GM18873 (cell line): ENCODE results near the gene CCDC69.
A peak's percentile ranks its signal among the peaks of the same experiment; 100 is the strongest.
"Not testable (repeated sequence)": the region's sequence is repeated elsewhere in the genome, so short reads cannot be mapped to it uniquely, and the experiment has no call there.

Source experiments
- ATAC-seq: cut with Tn5 transposase; IDR thresholded peaks from one replicate; pipeline ENCODE4 v1.9.1; 2021; ENCODE audit warnings: mild to moderate bottlenecking, moderate library complexity, moderate number of reproducible peaks; ENCODE audit not compliant: unreplicated experiment, low FRiP score

Gene CCDC69

DNA sequence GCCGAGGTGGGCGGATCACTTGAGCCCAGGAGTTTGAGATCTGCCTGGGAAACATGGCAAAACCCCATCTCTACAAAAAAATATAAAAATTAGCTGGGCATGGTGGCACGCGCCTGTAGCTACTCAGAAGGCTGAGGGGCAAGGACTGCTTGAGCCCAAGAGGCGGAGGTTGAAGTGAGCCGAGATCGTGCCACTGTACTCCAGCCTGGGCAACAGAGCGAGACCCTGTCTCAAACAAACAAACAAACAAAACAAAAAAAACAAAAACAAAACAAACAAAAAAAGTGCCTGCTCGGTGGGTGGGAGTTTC lies 26.6 kb downstream of the CCDC69 start:
- not testable (repeated sequence) for ATAC-seq

DNA sequence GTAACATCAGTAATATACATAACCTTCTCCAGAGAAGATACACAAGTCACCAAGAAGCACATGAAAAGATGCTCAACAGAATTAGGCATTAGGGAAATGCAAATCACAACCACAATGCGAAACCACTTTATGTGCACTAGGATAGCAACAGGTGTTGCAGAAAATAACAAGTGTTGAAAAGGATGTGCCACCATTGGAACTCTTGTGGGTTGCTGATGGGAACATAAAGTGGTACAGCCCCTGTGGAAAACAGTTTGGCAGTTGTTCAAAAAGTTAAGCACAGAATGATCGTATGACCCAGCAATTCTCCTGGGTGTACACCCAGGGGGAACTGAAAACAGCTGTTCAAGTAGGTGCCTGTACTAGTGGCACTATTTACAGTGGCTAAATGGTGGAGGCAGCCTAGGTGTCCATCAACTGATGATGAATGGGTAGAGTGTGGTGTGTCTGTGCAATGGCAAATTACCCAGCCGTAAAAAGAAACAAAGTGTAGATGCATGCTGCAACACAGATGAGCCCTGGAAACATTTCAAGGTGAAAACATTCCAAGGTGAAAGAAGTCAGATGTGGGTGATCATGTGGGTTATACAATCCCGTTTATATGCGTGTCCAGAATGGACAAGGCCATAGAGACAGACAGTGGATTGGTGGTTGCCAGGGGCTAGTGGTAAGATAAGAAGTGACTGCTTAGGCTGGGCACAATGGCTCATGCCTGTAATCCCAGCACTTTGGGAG lies 27.2 kb downstream of the CCDC69 start:
- ATAC-seq = peak; percentile 78

DNA sequence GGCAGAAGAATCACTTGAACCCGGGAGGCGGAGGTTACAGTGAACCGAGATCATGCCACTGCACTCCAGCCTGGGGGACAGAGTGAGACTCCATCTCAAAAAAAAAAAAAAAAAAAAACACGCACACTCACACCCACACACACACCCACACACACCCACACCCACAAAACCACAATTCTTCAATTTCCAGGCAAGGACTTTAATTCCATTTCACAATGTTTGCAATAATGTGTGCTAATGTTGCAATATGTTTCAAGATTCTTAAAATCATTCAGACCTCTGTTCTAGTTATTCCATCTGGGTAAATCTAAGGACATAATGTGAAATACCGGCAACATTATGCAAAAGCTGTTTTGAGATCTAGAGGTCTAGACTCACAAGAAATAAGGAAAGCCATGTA lies 28.3 kb downstream of the CCDC69 start:
- ATAC-seq = no peak

DNA sequence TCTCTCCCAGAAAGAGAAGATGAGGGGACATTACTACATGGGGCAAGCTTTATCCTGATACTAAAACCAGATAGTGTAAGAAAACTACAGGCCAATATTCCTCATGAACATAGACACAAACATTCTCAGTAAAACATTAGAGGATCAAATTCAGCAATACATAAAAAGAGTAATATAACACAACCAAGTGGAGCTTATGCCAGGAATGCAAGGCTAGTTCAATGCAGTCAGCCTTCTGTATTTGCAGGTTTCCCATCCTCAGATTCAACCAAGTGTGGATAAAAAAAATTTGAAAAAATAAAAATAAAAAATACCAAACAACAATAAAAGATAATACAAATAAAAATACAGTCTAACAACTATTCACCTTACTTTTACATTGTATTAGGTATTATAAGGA lies 31.3 kb downstream of the CCDC69 start:
- no peak for ATAC-seq

DNA sequence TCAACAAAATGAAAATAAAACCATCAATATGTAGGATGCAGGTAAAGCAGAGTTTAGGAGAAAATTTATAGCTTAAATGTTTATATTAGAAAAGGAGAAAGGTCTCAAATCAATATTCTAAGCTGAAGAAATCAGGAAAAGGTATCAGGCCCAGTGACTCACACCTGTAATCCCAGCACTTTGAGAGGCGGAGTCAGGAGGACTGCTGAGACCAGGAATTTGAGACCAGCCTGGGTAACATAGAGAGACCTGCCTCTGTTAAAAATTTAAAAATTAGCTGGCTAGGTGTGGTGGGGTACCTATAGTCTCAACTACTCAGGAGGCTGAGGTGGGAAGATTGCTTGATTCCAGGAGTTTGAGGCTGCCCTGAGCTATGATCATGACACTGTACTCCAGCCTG lies 32.2 kb downstream of the CCDC69 start:
- no peak for ATAC-seq

DNA sequence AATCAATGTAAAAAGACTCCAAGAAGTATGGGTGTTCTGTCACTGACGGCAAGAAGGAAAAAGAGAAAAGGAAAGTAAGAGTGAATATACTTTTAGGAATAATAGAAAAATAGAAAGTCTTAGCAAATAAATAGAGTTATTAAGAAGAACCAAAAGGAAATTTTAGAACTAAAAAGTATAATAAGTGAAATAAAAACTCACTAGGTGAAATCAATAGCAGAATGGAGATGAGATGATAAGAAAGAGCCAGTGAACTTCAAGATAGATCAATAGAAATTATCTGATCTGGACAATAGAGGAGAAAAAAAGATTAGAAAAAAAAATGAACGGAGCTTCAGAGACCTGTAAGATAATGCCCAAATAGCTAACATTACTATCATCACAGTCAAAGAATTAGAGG lies 34.7 kb downstream of the CCDC69 start:
- ATAC-seq = no peak

DNA sequence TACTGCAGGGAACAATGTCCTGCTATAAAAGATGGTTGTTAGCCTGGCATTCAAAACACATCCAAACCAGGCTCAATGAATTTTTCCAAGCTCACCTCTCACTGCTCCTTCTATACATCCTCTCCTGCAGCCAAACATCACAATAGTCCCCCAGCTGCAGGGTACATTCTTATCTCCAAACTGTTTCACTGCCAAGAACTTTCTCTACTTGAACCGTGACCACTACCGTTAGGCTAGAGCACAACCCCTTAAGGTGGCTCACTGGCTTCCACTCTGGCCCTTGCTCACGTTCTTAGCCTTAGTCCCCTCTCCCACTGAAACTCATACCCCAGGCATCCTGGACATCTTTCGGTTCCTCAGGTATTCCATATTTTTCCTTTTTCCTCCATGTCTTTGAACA lies 37.4 kb downstream of the CCDC69 start:
- ATAC-seq = no peak

DNA sequence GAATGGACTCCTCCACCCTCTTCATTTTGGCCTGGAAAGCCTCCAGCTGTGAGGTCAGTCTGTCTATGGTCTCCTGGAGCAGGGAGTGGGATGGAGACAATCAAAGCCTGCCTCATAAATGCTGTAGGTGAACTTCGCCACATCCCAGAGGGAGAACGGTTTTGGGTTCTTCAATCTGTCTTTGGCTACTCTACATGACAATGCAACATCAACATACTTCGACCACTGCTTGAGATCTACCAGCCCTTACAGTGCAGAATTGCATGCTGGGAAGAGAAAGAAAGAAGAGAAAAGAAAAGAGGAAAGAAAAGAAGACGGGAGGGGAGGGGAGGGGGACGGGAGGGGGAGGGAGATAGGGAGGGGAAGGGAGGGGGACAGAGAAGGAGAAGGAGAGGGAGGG lies 37.8 kb downstream of the CCDC69 start:
- ATAC-seq = no peak

DNA sequence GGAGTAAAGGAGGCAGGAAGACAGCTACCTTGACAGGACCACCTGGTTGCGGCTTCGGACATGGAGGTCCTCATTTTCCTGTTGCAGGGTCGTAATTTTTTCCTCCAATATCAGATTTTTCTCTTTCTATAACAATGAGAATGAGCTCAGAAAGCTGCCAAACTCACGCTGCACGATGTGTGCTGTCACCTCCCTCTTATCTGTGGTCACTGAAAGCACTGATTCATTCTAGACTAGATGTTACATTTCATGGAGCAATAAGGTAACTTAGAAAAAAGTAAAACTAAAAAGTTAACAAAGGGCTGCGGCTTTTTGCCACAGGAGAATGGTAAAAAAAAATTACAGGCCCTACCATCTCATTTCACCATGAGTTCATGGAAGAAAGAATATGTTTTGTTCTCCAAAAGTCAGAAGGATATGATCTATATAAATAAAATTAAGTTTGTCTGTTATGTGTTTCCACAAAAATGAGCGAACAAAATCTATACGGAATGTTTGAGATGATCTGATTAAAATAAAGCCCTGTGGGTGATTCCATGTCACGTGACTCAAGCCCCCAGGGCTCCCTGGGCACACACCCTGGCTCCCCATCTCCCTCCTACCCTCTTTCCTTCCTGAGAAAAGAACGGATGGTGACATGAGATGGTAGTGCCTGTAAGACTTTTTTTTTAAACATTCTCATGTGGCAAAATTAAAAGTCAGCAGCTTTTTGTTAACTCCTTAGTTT lies 39.4 kb downstream of the CCDC69 start:
- no peak for ATAC-seq

DNA sequence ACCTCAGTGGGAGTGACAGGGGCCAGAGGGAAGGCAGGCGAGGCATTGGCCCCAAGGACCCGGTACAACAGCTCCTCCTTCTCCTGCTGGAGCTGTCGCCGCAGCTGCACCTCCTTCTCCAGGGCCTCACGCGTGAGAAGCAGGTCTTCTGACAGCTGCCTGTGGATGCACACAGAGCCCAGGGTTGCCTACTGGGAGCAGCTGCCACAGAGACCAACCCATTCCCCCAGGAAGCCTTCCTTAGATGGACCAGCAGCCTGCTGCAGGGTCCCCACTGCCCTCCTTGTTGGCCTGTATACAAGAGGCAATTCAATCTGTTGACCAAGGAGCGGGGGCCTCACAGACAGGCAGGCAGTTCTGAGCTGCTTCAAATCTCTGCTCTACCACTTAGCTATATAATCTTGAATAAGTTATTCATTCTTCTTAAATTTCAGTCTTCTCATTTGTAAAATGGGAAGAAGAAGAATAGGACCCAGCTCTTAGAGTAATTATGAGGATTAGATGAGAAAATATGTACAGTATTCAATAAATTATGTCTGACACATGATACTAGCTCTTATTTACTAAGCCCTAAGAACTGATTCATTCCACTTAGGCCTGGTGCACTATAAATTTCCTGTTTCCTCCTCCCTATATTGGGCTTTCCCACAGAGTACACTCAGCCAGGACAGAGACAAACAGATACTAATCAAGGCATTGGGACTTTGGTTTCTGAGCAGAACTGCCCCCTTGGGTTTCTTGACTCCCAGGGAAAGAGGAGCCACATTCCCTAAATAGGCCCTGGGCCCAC lies 40.2 kb downstream of the CCDC69 start:
- ATAC-seq = no peak

DNA sequence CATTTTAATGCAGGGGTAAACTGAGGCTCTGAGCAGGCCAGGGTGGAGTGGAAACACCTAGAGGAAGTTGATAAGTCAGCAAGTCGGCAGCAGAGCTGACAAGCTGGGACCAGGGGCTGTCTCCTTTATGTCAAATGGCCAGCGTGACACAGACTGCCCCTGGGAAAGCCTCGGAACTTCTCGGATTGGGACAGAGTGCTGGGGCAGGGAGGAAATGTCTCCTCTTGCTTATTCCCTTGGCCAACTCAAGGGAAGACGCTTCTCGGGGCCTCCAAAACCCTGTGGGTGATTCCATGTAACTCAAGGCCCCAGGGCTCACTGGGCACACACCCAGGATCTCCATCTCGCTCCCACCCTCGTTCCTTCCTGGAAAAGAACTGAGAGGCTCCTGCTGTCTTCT lies 40.9 kb downstream of the CCDC69 start:
- no peak for ATAC-seq

DNA sequence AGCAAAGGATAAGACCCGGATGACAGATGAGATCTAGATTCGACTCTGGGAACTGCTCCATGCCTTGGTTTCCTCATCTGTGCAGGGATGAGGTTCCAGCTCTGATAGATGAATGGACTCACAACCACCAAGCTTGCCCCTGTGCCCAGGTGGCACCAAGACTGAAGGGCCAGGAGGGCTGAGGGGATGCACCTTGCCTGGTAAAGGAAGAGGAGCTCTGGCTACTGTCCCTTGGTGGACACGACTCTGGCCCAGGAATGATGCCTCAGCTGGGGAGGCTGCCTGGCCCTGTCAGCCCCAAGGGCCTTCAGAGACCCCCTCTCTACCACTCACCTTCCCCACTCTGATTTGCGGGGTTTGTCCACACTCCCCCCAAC lies 41.4 kb downstream of the CCDC69 start:
- ATAC-seq = no peak

DNA sequence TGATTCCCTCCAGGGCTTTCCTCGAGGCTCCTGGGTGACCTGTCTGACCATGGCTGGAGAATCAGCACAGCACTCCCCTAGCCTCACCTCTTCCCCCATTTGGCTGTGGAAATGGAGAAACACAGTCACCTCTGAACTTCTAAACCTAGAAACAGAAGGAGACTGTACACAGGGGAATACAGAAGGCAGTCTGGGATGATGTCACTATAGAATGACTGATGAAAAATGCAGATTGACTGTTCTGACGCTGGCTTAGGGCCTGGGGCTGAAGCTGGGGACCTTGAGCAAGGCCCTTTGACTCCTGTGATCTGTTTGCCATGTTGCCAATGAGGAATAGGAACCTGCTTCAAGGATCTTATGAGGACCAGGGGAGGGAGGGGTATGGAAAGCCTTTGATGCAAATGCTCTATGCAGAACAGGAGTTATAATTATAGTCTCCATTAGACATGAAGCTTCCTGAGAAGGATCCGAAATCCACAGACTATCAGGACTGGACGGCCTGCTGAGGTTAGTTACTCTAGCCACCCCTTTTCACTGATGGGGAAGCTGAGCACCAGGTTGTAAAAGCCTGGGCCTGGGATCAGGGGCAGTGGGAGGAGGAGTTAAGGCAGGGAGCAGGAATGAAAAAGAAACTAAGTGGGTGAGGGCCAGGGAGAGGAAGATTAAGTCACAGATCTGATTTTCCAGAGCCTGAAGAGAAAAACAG lies 41.9 kb downstream of the CCDC69 start:
- no peak for ATAC-seq

DNA sequence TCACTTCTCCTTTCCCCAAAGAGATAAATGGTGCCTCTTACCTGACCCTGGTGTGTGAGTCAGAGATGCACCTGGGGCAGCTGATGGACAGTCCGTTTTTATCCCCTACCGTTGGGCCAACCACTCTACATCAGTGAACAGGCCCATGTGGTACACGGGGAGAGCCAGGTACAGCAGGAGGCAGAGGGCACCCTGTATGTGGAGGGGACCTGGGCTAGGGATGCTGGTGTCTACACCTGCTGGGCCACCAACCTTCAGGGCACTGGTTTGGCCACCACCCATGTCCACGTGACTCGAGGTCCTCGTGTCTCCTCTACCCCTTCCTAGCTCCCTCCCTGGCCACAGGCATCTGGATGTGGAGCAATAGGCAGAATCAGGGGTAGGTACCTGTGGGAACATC lies 43.6 kb downstream of the CCDC69 start:
- ATAC-seq = no peak

DNA sequence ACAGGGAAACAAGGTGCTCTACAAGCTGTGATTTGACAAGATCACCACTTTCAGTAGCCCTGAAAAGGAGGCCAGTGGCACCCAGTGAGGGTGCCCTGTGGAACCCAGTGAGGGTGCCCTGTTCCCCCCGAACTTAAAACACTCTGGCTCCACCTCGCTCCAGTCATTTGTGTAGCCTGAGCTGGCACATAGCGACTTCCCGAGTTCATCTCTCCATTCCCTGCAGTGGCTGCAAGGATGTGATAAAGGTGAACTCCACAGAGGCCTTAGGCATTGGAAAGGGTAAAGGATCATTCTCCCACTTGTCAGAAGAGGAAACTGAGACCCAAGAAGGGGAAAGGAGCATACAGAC lies 44.4 kb downstream of the CCDC69 start:
- ATAC-seq = no peak

DNA sequence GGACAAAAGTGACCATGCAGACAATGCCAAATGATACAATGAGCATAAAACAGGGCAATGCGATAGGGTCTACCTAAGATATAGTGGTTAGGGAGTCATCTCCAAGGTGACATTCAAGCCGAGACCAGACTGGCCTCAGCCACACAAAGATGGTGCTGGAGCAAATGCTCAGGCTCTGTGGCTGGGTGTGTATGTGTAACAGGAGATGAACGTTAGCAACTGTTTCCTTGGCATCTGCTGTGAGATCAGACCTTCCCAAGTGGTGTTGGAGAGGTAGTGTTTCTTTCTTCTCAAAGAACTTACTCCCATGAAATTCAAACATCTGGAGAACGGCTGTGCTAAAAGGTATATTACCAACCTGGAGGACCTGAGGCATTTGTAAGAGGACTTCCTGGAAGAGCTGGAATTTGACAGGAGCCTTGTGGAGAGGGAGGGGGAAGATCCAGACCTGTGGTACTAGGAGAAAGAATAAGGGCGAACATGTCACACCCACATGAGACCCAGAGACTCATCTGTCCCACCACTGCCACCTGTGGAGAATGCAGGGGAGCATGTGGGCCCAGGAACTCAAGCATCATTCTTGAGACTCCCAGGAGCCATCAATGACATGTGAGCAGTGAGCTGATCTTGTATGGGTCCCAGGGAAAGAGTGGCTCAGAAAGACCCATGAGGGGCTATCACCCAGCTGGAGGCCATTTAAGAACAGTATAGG lies 45.0 kb downstream of the CCDC69 start:
- ATAC-seq = no peak

DNA sequence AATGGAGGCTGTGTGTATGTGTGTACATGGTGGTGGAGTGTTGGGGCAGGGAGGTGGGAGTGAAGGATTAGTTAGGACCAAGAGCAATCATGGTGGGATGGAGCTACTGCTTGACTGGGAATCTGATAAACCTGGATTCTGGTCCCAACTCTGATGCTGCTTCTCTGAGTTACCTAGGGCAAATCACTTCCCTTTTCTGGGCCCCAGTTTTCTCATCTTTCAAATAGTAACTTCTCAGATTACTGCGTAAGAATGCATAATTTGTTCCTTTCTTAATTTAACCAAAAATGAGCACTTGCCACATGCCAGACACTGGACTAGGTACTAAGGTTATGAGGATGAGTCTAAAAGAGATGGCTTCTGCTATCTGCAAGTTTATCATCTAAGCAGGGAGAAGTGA lies 45.5 kb downstream of the CCDC69 start:
- ATAC-seq = no peak

DNA sequence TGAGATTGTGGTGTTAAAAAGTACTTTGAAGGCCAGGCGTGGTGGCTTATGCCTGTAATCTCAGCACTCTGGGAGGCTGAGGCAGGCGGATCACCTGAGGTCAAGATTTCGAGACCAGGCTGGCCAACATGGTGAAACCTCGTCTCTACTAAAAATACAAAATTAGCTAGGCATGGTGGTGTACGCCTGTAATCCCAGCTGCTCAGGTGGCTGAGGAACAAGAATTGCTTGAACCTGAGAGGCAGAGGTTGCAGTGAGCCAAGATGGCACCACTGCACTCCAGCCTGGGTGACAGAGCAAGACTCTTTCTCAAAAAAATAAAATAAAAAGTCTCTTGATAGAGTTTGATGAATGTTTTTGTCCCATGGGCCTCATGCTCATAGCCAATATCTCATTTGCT lies 47.6 kb downstream of the CCDC69 start:
- ATAC-seq = not testable (repeated sequence)

DNA sequence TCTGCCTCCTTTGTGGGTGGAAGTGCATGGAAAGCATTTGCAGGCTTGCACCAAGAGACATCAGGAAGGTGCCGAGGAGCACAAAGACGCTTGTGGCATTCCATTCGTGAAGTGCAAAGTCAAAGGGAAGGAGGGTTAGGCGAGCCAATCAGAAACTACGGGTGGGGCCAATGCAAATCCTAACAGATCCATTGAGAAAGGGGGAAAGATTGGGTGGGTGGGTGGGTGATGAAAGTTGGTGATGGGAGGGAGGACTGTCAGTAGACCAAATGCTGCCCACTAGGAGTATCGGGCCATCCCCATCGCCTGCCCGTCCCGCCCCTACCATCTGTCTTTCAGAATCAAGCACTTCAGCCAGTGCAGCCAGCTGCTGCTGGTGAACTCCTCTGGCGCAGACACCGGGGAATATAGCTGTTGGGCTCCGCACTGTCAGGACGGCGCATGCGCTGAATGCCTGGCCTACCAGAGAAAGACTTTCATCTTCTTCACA lies 49.2 kb downstream of the CCDC69 start:
- no peak for ATAC-seq
